Glutamatergic neuron (in vitro differentiated cells): ENCODE results near the gene ELOVL5. TPM values are rescaled to one million over a fixed set of nuclear protein-coding genes. Genes with fewer than 3 reads are reported as not detected.

Experiments
- DNase-seq: peaks from one replicate; pipeline ENCODE4 v3.0.0; 2022
- H3K27ac Mint-ChIP-seq: one replicate; pipeline ENCODE4 v1.8.0; 2020; ENCODE audit warnings: mild to moderate bottlenecking, mixed read lengths, inconsistent platforms; ENCODE audit not compliant: unreplicated experiment
- H3K27me3 Mint-ChIP-seq: one replicate; pipeline ENCODE4 v1.8.0; 2020; ENCODE audit warnings: mild to moderate bottlenecking, moderate library complexity, mixed read lengths, inconsistent platforms; ENCODE audit not compliant: unreplicated experiment
- H3K36me3 Mint-ChIP-seq: one replicate; pipeline ENCODE4 v1.8.0; 2020; ENCODE audit warnings: mild to moderate bottlenecking, mixed read lengths, inconsistent platforms; ENCODE audit not compliant: unreplicated experiment
- H3K4me1 Mint-ChIP-seq: one replicate; pipeline ENCODE4 v1.8.0; 2020; ENCODE audit warnings: mild to moderate bottlenecking, low read depth, mixed read lengths, inconsistent platforms; ENCODE audit not compliant: unreplicated experiment
- H3K4me3 Mint-ChIP-seq: one replicate; pipeline ENCODE4 v1.8.0; 2020; ENCODE audit warnings: mild to moderate bottlenecking, mixed read lengths, inconsistent platforms; ENCODE audit not compliant: unreplicated experiment
- H3K9me3 Mint-ChIP-seq: one replicate; pipeline ENCODE4 v1.8.0; 2020; ENCODE audit warnings: mild to moderate bottlenecking, moderate library complexity, mixed read lengths, inconsistent platforms; ENCODE audit not compliant: unreplicated experiment
- total RNA-seq: library from RNA; stranded (reverse); fragmentation: NEBNext Ultra II Directional; extraction: Animal tissue kit (Norgen Biotek cat#: 25700); gene quantifications from one replicate; pipeline ENCODE4 v1.2.1, GENCODE V29; 2021; ENCODE audit not compliant: unreplicated experiment
- TF ChIP-seq, protein P1 (sequence below): fragments of 200-600 bp; sonication (generic); IDR thresholded peaks from one replicate; pipeline ENCODE4 v1.5.0; 2021; ENCODE audit not compliant: partially characterized antibody, unreplicated experiment

ELOVL5 gene
- total RNA-seq, 1 donor from 2014 or later: 97.2 TPM

DNA sequence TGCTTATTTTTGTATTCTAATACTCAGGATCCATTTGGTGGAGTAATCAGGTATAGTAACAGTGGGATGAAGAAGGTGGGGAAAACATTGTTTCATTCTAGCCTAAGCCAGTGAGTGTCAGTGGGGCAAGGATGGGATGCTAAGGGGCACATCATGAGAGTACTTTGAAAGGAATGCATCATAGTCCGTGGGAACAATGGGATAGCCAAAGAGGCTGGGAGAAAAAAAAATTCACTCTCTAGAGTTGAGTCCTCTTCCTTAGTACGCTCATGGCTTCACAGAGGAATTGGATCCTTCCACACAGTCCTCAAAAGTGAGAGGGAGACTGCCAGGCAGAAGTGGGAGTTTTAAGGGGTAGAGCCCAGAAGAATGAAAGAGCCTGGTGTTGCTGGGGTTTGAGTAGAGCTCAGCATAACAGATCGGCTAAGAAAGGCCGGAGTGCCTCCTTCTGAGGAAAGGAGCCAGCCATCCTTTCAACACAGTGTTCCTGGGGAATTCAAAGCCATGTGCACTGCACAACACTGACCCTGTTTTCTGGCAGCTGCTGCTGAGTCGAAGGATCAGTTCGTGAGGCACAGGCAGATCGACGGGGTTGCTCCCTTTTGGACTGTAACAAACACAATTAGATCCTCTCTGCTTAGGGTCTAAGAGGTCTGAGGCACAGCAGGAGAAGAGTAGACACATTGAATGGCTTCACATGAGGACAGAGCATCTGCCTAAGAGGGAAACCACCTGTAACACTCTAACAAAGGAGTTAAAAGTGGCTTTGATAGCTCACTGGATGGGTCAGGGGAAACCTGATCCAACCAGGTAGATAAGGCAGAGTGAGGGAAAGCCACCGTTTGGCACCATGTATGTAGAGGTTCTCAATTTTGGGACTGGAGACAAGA, 61.2 kb downstream of the ELOVL5 start:
- Mint-ChIP-seq H3K27me3 (peaks cover 4% of the 10 kb centered on the region), H3K9me3 (no peaks in the 10 kb centered on the region), H3K4me3 (peak overlapping the region; percentile 27), H3K4me1 (peaks cover 9% of the 10 kb centered on the region), H3K27ac (peak overlapping the region; percentile 75), H3K36me3 (no peaks in the 10 kb centered on the region)
- TF ChIP-seq, protein P1, sequence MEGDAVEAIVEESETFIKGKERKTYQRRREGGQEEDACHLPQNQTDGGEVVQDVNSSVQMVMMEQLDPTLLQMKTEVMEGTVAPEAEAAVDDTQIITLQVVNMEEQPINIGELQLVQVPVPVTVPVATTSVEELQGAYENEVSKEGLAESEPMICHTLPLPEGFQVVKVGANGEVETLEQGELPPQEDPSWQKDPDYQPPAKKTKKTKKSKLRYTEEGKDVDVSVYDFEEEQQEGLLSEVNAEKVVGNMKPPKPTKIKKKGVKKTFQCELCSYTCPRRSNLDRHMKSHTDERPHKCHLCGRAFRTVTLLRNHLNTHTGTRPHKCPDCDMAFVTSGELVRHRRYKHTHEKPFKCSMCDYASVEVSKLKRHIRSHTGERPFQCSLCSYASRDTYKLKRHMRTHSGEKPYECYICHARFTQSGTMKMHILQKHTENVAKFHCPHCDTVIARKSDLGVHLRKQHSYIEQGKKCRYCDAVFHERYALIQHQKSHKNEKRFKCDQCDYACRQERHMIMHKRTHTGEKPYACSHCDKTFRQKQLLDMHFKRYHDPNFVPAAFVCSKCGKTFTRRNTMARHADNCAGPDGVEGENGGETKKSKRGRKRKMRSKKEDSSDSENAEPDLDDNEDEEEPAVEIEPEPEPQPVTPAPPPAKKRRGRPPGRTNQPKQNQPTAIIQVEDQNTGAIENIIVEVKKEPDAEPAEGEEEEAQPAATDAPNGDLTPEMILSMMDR: no peak
- DNase-seq: peak; percentile 22

- Mint-ChIP-seq H3K4me3 (no peak overlapping the region), H3K9me3 (peaks cover 2% of the 10 kb centered on the region), H3K27ac (no peak overlapping the region), H3K36me3 (no peaks in the 10 kb centered on the region), H3K27me3 (peaks cover 4% of the 10 kb centered on the region), H3K4me1 (peaks cover 14% of the 10 kb centered on the region)
- DNase-seq: no peak
- TF ChIP-seq, protein P1: no peak
These were observed 63.8 kb downstream of the ELOVL5 start for GRCh38 chr6:53284901-53285300.

- Mint-ChIP-seq H3K27me3 (peaks cover under 1% of the 10 kb centered on the region), H3K27ac (no peak overlapping the region)
- DNase-seq: no peak
These were observed 66.0 kb downstream of the ELOVL5 start for GRCh38 chr6:53282741-53283140.

GRCh38 chr6:53282234-53282633, 66.5 kb downstream of the ELOVL5 start:
- Mint-ChIP-seq H3K27me3 (no peaks in the 10 kb centered on the region), H3K9me3 (peaks cover 2% of the 10 kb centered on the region), H3K36me3 (no peaks in the 10 kb centered on the region), H3K4me1 (peaks cover 7% of the 10 kb centered on the region), H3K4me3 (no peak overlapping the region), H3K27ac (no peak overlapping the region)
- TF ChIP-seq, protein P1: no peak
- no peak for DNase-seq

More at GRCh38 chr6:53282741-53283140, 66.0 kb downstream of the ELOVL5 start:
- Mint-ChIP-seq H3K4me3 (no peak overlapping the region), H3K4me1 (peaks cover 10% of the 10 kb centered on the region), H3K36me3 (no peaks in the 10 kb centered on the region), H3K9me3 (peaks cover 2% of the 10 kb centered on the region)
- TF ChIP-seq, protein P1: no peak
